SK-N-SH treated with all-trans-retinoic acid at 6 μM for 48 hours (cell line): Measurements from ENCODE around the gene TJP2.

Source experiments
- ATAC-seq: fragments of 200-7000 bp; cut with Tn5 transposase; 3 replicates; pipeline ENCODE4 v1.9.1; 2020; ENCODE audit warnings: mild to moderate bottlenecking, moderate library complexity
- ARNTL ChIP-seq: fragments of 450-650 bp; formaldehyde crosslinking; IDR thresholded peaks from 2 replicates; pipeline ENCODE4 v1.5.0; 2020; ENCODE audit warnings: low read depth, mild to moderate bottlenecking, moderate library complexity, borderline replicate concordance
- BACH2 ChIP-seq: fragments of 250-450 bp; sonication (Bioruptor Pico); IDR thresholded peaks from 2 replicates; pipeline ENCODE4 v1.9.0; 2021; ENCODE audit warnings: mild to moderate bottlenecking, borderline replicate concordance
- CREB5 ChIP-seq: fragments of 250-450 bp; sonication (Bioruptor Pico); IDR thresholded peaks from 2 replicates; pipeline ENCODE4 v1.5.1; 2020; ENCODE audit warnings: low read depth, mild to moderate bottlenecking, moderate library complexity
- CSDC2 ChIP-seq: fragments of 250-450 bp; sonication (Bioruptor Pico); IDR thresholded peaks from 2 replicates; pipeline ENCODE4 v1.5.0; 2020; ENCODE audit warnings: mild to moderate bottlenecking, moderate library complexity
- CSRNP3 ChIP-seq: fragments of 250-450 bp; sonication (Bioruptor Pico); IDR thresholded peaks from 2 replicates; pipeline ENCODE4 v1.5.1; 2021; ENCODE audit warnings: mild to moderate bottlenecking, moderate library complexity
- ESRRG ChIP-seq: fragments of 250-450 bp; sonication (Bioruptor Pico); IDR thresholded peaks from 2 replicates; pipeline ENCODE4 v1.6.1; 2021; ENCODE audit warnings: mild to moderate bottlenecking
- GLIS3 ChIP-seq: fragments of 250-450 bp; sonication (Bioruptor Pico); IDR thresholded peaks from 2 replicates; pipeline ENCODE4 v1.5.0; 2020; ENCODE audit warnings: mild to moderate bottlenecking, moderate library complexity
- OSR1 ChIP-seq: fragments of 250-450 bp; sonication (Bioruptor Pico); IDR thresholded peaks from 2 replicates; pipeline ENCODE4 v1.8.0; 2022; ENCODE audit warnings: moderate library complexity, mild to moderate bottlenecking, inconsistent platforms
- PATZ1 ChIP-seq: fragments of 250-450 bp; sonication (Bioruptor Pico); IDR thresholded peaks from 2 replicates; pipeline ENCODE4 v1.8.0; 2020; ENCODE audit warnings: mild to moderate bottlenecking, moderate library complexity, borderline replicate concordance
- POU6F1 ChIP-seq: fragments of 250-450 bp; sonication (Bioruptor Pico); IDR thresholded peaks from 2 replicates; pipeline ENCODE4 v1.8.0; 2021; ENCODE audit warnings: low read depth, mild to moderate bottlenecking, moderate library complexity, borderline replicate concordance
- PPARA ChIP-seq: fragments of 250-450 bp; sonication (Bioruptor Pico); IDR thresholded peaks from 2 replicates; pipeline ENCODE4 v1.5.0; 2020; ENCODE audit warnings: mild to moderate bottlenecking, borderline replicate concordance
- RARB ChIP-seq: fragments of 250-450 bp; sonication (Bioruptor Pico); IDR thresholded peaks from 2 replicates; pipeline ENCODE4 v1.8.0; 2021; ENCODE audit warnings: mild to moderate bottlenecking, moderate library complexity
- SNAI2 ChIP-seq: fragments of 250-450 bp; sonication (Bioruptor Pico); IDR thresholded peaks from 2 replicates; pipeline ENCODE4 v1.5.0; 2020; ENCODE audit warnings: mild to moderate bottlenecking, moderate library complexity
- TOX ChIP-seq: fragments of 250-450 bp; sonication (Bioruptor Pico); IDR thresholded peaks from 2 replicates; pipeline ENCODE4 v1.8.0; 2021; ENCODE audit warnings: mild to moderate bottlenecking, moderate library complexity, borderline replicate concordance
- TSHZ2 ChIP-seq: fragments of 250-450 bp; sonication (Bioruptor Pico); IDR thresholded peaks from 2 replicates; pipeline ENCODE4 v1.5.0; 2020; ENCODE audit warnings: mild to moderate bottlenecking, moderate library complexity
- ZC3H10 ChIP-seq: fragments of 250-450 bp; sonication (Bioruptor Pico); IDR thresholded peaks from 2 replicates; pipeline ENCODE4 v1.5.1; 2021; ENCODE audit warnings: mild to moderate bottlenecking, moderate library complexity
- ZFP3 ChIP-seq: fragments of 250-450 bp; sonication (Bioruptor Pico); IDR thresholded peaks from 2 replicates; pipeline ENCODE4 v1.5.0; 2020; ENCODE audit warnings: mild to moderate bottlenecking, moderate library complexity
- ZFP30 ChIP-seq: fragments of 450-650 bp; formaldehyde crosslinking; IDR thresholded peaks from 2 replicates; pipeline ENCODE4 v1.5.0; 2022; ENCODE audit warnings: mild to moderate bottlenecking, moderate library complexity
- ZNF565 ChIP-seq: fragments of 450-650 bp; formaldehyde crosslinking; conservative IDR thresholded peaks from 2 replicates; pipeline ENCODE4 v1.5.0; 2020; ENCODE audit warnings: low read depth, mild to moderate bottlenecking, moderate library complexity
- ZNF70 ChIP-seq: fragments of 450-650 bp; formaldehyde crosslinking; IDR thresholded peaks from 2 replicates; pipeline ENCODE4 v1.5.0; 2020; ENCODE audit warnings: mild to moderate bottlenecking, moderate library complexity
- ZNF8 ChIP-seq: fragments of 450-650 bp; formaldehyde crosslinking; IDR thresholded peaks from 2 replicates; pipeline ENCODE4 v1.5.0; 2020; ENCODE audit warnings: mild to moderate bottlenecking, moderate library complexity

TJP2 gene

GRCh38 chr9:69215774-69216485 lies 41.9 kb downstream of the TJP2 start (continued):
- TF ChIP-seq ARNTL (no peak), ZFP3 (CRISPR knock-in tag) (no peak), POU6F1 (CRISPR knock-in tag) (no peak), RARB (CRISPR knock-in tag) (no peak)

GRCh38 chr9:69218166-69218565 lies 44.1 kb downstream of the TJP2 start:
- ATAC-seq = no peak
- TF ChIP-seq ZFP30 (no peak), RARB (CRISPR knock-in tag) (no peak), CSRNP3 (CRISPR knock-in tag) (no peak), ZC3H10 (no peak), TOX (CRISPR knock-in tag) (no peak), ARNTL (no peak), ZNF70 (no peak), TSHZ2 (no peak), POU6F1 (CRISPR knock-in tag) (no peak), BACH2 (no peak), ZNF565 (CRISPR knock-in tag) (no peak)
- TF ChIP-seq, all 23 proteins: peak for 0

- no peak for ATAC-seq
- TF ChIP-seq ESRRG (CRISPR knock-in tag) (no peak), ZFP3 (CRISPR knock-in tag) (no peak), OSR1 (CRISPR knock-in tag) (no peak), PPARA (CRISPR knock-in tag) (no peak), TSHZ2 (no peak), ARNTL (no peak), GLIS3 (no peak), PATZ1 (CRISPR knock-in tag) (no peak), CREB5 (no peak), RARB (CRISPR knock-in tag) (no peak), ZNF8 (CRISPR knock-in tag) (no peak), ZFP30 (no peak), CSDC2 (CRISPR knock-in tag) (no peak), CSRNP3 (CRISPR knock-in tag) (no peak), SNAI2 (no peak), TOX (CRISPR knock-in tag) (no peak), BACH2 (no peak), ZNF70 (no peak), ZC3H10 (no peak)
- TF ChIP-seq, all 23 proteins: peak for 0
These were observed 47.0 kb downstream of the TJP2 start for GRCh38 chr9:69221036-69221435.
